ENCODE results near the gene GRIA2. TPM values are rescaled to one million over a fixed set of nuclear protein-coding genes. Genes with fewer than 3 reads are reported as not detected.

The GRIA2 gene
- total RNA-seq, 1 donor from 2014 or later: 12.0 TPM

DNA sequence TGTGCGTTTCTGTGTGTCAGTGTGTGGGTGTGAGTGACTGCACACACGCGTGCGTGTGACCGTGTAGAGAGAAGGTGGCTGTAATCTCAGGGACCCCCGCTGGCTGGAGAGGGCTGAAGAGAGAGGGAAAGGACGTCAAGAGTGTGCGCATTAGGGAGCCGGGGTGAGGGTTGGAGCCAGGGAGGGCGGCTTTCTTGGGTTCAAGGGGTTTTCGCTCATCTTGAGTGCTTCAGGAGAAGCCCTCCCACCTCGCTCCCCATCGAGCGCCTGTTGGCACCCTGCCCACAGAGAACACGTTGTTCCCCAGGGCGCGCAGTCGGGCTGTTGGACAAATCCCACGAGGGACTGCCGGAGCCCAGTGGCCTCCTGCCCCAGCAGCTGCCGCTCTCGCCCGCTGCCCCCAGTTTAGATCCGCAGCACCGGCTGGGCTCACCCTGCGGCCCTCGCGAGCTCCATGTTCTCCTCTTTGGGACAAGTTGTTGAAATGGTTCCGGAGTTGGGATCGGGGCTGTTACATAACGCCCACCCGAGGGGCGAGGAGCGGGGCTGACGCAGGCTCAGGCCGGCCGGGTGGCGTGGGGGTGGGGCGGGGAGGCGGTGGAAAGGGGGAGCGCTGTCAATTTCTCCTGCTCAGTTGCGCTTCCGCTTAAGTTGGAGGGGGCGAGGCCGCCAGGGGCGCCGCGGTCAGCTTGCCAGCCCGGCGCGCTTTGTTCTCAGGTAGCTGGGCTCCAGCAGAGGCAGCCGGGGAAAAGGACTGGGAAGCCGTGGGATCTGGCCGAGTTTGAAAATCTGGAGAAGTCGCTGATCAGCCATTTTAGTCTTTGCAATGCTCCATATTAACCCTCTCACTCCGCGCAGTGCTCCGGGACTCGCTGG, 1.6 kb downstream of the GRIA2 start:
- H3K27ac Mint-ChIP-seq: peak overlapping the region; percentile 68
- TF ChIP-seq CTCF (conservative IDR thresholded peaks at IDR 0.05): peak; percentile 59

DNA sequence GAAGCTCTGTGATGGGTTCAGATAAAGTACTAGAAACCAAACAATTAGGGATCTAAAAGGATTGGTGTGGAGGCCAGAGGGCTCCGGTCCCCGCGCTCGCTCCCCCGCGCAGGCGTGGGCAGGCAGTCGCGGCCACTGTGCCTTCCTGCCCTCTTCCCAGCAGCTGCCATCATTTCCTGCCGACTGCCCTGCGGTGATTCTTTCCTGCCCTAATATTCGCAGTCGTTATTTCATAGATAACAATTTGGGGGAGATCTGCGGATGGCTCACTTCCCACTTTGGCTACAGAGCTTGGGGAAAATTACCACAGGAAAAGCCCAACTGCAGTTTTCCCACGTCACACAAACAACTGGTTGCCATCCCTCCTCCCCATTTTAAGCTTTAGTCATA, 2.2 kb downstream of the GRIA2 start:
- H3K4me3 Mint-ChIP-seq: peak overlapping the region; percentile 95
- H3K27me3 Mint-ChIP-seq: peaks cover 61% of the 10 kb centered on the region
- TF ChIP-seq CTCF (conservative IDR thresholded peaks at IDR 0.05): peak; percentile 16
- H3K36me3 Mint-ChIP-seq: no peaks in the 10 kb centered on the region
- DNase-seq (ENCODE audit: extremely low spot score, unreplicated experiment): no peak
- peak overlapping the region; percentile 68 for H3K27ac Mint-ChIP-seq
- no peaks in the 10 kb centered on the region for H3K9me3 Mint-ChIP-seq
- H3K4me1 Mint-ChIP-seq (ENCODE audit: unreplicated experiment): peaks cover 9% of the 10 kb centered on the region

More for the DNA sequence above, 1.6 kb downstream of the GRIA2 start:
- H3K4me1 Mint-ChIP-seq (ENCODE audit: unreplicated experiment): peaks cover 9% of the 10 kb centered on the region
- H3K27me3 Mint-ChIP-seq: peaks cover 67% of the 10 kb centered on the region
- no peaks in the 10 kb centered on the region for H3K36me3 Mint-ChIP-seq
- H3K9me3 Mint-ChIP-seq: no peaks in the 10 kb centered on the region
- DNase-seq (ENCODE audit: extremely low spot score, unreplicated experiment): no peak
- H3K4me3 Mint-ChIP-seq: peak overlapping the region; percentile 95

- Mint-ChIP-seq H3K9me3 (no peaks in the 10 kb centered on the region), H3K4me3 (peak overlapping the region; percentile 95), H3K27me3 (peaks cover 59% of the 10 kb centered on the region), H3K4me1 (ENCODE audit: unreplicated experiment) (peaks cover 9% of the 10 kb centered on the region), H3K36me3 (no peaks in the 10 kb centered on the region), H3K27ac (no peak overlapping the region)
- no peak for TF ChIP-seq CTCF (conservative IDR thresholded peaks at IDR 0.05)
- DNase-seq (ENCODE audit: extremely low spot score, unreplicated experiment): no peak
Observed at GRCh38 chr4:157223456-157223855, 2.9 kb downstream of the GRIA2 start.

GRCh38 chr4:157225096-157225495, 4.6 kb downstream of the GRIA2 start:
- Mint-ChIP-seq H3K9me3 (no peaks in the 10 kb centered on the region), H3K4me1 (ENCODE audit: unreplicated experiment) (peaks cover 9% of the 10 kb centered on the region), H3K27me3 (peaks cover 49% of the 10 kb centered on the region), H3K27ac (no peak overlapping the region), H3K4me3 (no peak overlapping the region), H3K36me3 (no peaks in the 10 kb centered on the region)
- TF ChIP-seq CTCF (conservative IDR thresholded peaks at IDR 0.05): no peak
- no peak for DNase-seq (ENCODE audit: extremely low spot score, unreplicated experiment)

DNA sequence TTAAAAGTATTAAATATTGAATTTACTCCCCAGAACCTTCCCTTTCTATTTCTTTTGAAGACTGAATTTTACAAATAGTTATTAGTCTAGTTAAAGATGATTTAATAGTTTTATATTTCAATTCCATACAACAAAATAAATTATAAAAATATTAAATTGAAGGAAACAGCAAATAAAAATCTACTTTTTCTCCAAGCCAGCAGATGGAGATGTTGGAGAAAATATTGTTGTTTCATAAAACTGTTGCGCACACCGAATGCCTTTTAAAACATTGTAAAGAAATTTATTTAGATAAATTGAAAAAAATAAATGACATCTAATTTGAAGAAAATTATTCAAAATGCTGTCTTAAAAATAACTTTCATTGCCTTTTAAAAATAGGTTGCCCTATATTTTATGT, 5.5 kb downstream of the GRIA2 start:
- H3K4me3 Mint-ChIP-seq: no peak overlapping the region
- H3K9me3 Mint-ChIP-seq: no peaks in the 10 kb centered on the region
- H3K36me3 Mint-ChIP-seq: no peaks in the 10 kb centered on the region
- peak; percentile 35 for TF ChIP-seq CTCF (conservative IDR thresholded peaks at IDR 0.05)
- peaks cover 9% of the 10 kb centered on the region for H3K4me1 Mint-ChIP-seq (ENCODE audit: unreplicated experiment)
- H3K27me3 Mint-ChIP-seq: peaks cover 41% of the 10 kb centered on the region
- H3K27ac Mint-ChIP-seq: no peak overlapping the region
- no peak for DNase-seq (ENCODE audit: extremely low spot score, unreplicated experiment)
